ENCODE data around the gene ERICH3.

Gene ERICH3

GRCh38 chr1:74587888-74588287, 85.7 kb downstream of the ERICH3 start:
- DNase-seq (ENCODE audit: low read depth) = no peak

GRCh38 chr1:74586253-74586897, 87.2 kb downstream of the ERICH3 start:
- DNase-seq (ENCODE audit: low read depth) = no peak

DNA sequence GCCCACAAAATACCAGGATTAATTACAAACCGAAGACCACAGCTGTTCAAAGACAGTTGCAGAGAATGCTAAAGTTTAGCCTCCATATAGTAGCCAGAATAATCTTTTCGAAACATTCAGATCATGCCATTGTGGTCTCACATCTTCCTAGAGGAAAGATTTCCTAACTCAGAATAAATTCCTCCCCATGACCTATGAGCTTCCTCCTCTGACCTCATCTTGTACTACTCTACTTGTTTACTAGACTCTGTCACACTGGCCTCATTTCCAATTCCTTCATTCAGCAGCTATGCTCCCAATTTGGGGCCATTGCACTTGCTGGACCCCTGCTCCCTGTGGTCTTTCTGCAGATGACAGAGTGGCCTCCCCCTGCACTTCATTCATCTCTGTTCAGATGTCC, 89.4 kb downstream of the ERICH3 start:
- no peak for DNase-seq (ENCODE audit: low read depth)

DNA sequence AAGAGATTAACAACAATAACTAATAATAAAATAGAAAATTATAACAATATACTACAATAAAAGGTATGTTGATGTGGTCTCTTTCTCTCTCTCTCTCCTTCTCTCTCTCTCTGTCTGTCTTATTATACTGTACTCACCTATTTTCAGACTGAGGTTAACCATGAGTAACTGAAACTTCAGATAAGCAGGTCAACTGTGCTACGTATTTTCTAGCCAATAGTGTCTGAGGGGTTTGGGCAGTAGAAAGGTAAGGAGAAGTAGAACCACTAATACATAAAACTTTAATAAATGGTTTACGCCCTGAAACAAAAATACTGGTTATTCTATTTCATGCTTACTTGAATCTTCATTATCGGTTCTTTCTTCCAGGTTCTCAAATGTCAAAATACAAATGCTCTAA, 90.2 kb downstream of the ERICH3 start:
- DNase-seq (ENCODE audit: low read depth) = no peak

DNA sequence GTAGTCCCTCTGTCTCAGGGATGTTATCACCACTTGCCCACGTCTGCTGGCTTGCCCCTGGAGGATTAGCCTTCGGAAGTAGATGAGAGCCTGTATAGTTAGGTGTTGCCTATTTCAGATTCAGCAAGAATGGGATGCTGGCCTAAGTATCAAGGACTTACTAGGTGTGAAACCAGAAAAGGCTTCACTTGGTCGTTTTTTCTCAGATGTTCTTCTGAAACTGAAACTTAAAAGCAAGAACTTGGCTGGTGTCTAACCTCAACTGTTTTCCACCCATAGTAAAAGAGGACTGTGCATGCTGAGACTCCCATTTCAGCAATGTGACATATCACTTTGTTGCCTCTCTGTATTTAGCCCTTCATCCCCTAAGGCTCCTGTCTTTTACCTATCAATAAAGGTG, 94.2 kb downstream of the ERICH3 start:
- DNase-seq (ENCODE audit: low read depth) = no peak

DNA sequence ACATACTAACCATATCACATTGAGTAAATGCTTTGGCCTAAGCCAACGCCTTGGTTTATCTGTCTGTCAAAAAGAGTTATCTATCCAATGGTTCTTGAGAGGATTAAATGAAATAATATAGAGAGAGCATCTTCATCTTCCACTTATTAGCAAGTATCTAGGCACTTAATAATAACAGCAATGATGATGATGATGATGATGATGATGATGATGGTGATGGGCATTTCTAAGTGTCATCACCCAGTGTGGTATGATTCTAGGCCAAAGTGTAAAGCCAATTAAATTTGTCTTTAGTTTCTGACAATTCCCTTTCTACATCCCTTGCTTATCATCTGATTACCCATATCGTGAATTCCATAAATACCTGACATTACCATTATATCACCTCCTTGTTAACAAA, 95.5 kb downstream of the ERICH3 start:
- no peak for DNase-seq (ENCODE audit: low read depth)

DNA sequence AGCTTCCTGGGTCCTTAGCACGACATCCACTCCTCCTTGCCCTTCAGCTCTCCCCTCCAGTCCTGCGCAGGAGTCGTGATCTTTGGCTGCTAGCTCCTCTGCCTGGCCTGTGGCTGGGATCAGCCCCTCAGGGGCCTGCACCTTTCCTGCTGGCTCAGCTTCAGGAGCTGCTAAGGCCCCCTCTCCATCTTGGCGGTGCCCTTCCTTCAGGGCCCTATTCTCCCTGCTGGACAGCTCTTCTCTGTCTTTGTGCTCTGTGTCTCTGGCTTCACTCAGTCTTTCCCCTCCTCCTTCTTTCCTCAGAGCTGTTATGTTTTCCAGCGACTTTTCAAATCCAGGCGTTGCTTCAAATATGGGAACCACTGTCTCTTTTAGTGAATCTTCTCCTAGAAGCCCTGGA, 101.7 kb downstream of the ERICH3 start:
- DNase-seq (ENCODE audit: low read depth) = no peak

GRCh38 chr1:74571493-74571800, 102.1 kb downstream of the ERICH3 start:
- DNase-seq (ENCODE audit: low read depth) = no peak

GRCh38 chr1:74570797-74571492, 102.6 kb downstream of the ERICH3 start:
- DNase-seq (ENCODE audit: low read depth) = no peak

GRCh38 chr1:74549932-74550331, 123.7 kb downstream of the ERICH3 start:
- no peak for DNase-seq (ENCODE audit: low read depth)

DNA sequence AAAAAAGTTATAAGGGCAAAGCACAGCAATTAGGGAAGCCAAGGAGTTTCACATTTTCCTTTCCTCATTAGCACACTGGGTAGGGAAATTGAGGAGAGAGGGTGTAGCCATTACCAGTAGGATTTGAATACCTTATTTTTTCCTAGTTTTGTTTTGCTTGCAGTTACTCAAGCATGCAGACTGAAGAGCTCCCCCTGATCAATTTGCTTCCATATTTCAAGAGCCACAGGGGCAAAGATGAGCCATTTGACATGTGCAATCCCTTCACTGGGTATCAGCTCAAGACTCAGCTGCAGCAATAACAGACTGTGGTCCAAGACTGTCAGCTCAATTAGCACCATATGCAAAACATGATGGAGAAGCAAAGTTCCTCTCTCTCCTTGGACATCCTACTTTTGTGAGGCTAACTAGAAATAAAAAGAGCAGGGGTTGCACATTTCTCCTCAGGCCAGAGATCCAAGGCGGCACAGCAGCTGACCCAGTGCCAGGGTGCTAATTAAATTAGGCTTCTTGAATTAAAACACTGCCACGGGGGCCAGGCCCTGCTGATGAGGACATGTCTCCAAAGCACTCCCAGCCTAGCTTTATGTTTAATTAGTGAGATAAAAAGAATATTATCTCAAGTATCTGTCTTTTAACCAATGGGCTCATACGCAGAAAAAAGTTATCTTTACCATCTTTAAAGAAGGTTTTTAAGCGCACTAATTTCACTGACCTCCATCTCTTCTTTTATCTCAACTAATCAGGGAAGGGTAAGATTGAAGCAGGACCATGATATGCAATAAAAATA, 124.4 kb downstream of the ERICH3 start:
- no peak for DNase-seq (ENCODE audit: low read depth)

DNA sequence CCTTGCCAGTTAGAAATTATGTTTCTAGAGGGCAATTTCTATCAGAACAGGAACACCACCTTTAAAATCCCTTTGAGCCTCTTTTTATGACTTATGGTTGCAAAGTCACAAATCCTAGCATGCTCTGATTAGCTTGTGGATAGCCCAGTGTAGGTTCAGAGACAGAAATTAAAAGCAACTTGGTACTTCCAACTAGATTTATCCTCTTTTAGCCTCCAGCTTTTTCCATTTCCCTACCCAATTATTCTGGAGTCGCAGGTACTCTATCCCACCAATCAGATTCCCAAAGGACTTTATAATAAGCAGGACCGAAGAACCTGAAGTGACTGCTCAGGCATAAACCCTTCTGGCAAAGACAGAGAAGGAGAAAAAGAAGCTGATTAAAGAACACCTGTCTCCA, 127.8 kb downstream of the ERICH3 start:
- DNase-seq (ENCODE audit: low read depth) = no peak

- DNase-seq (ENCODE audit: low read depth) = no peak
Measured at GRCh38 chr1:74534241-74534640, 139.4 kb downstream of the ERICH3 start.

GRCh38 chr1:74531796-74532195, 141.8 kb downstream of the ERICH3 start:
- no peak for DNase-seq (ENCODE audit: low read depth)

DNA sequence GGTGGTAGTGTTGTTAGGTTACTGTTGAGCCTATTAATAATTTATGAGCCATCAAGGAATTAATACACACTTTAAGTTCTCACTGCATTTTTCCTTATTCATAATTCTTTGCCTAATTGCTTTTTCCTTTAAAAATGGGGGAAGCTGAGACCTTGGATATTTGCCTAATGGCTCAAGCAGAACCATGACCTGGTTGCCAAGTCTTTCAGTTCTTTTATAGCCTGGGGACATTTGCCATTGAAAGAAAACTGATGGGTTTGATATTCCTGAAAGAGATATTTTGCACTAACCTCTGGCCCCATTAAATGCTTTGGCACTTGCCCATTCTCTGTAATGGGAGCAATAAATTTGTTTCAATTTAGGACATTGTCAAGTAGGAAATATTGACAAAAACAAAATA, 142.7 kb downstream of the ERICH3 start:
- no peak for DNase-seq (ENCODE audit: low read depth)

DNA sequence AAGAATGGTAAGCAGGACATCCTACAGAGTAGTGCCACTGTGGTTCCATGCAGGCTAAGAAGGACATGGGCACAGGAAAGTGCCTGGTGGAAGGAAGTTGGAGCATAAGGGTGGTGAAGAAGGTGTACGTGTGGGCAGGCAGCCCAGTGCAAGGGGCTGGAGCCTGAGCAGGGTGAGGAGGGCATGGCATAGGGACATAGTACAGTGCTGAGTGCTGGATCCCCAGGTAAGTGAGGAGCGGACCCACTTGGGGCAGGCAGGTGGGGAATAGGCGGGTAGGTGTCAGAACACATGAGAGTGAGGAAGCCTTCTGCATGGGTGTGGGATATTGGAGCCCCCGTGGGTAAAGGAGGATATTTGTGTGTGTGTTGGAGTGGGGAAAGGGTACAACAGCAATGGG, 145.5 kb downstream of the ERICH3 start:
- DNase-seq (ENCODE audit: low read depth) = no peak

- DNase-seq (ENCODE audit: low read depth) = no peak
Measured at GRCh38 chr1:74526708-74527107, 146.9 kb downstream of the ERICH3 start.

DNA sequence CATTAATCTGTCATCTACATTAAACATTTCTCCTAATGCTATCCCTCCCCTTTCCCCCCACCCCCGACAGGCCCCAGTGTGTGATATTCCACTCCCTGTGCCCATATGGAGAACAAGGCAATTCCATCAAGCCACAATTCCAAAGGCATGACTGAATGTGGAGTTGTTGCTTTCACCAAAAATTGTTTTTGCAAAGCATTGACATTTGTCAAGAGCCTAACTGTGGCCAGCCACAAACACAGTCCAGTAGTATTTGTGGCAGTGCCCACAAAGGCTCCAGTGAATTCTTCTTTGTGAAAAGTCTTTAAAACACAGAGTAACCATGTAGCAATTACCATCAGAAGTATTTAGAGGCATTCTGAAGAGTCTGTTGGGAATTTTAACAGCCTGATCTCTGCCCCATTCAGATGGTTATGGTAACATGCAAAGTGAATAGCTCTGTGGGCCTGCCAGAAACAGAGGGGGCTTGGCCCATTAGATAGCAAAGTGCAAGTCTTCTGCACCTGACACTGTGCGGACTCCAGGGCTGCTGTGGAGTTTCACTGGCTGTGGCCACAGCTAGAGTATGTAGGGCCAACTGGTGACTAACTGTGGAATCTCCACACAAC, 149.6 kb downstream of the ERICH3 start:
- no peak for DNase-seq (ENCODE audit: low read depth)

- DNase-seq (ENCODE audit: low read depth) = no peak
Measured at GRCh38 chr1:74522148-74522547, 151.4 kb downstream of the ERICH3 start.

Measured in activated T-cell treated with anti-CD3 and anti-CD28 coated beads for 24 hours (primary cell).